Smooth muscle cell of the brain vasculature (primary cell): ENCODE data around the gene ITGA2.

ENCODE experiments used
- DNase-seq: peaks from one replicate; pipeline ENCODE4 v3.0.0-alpha.2; 2012; ENCODE audit warnings: low read depth, low spot score

ITGA2 gene

DNA sequence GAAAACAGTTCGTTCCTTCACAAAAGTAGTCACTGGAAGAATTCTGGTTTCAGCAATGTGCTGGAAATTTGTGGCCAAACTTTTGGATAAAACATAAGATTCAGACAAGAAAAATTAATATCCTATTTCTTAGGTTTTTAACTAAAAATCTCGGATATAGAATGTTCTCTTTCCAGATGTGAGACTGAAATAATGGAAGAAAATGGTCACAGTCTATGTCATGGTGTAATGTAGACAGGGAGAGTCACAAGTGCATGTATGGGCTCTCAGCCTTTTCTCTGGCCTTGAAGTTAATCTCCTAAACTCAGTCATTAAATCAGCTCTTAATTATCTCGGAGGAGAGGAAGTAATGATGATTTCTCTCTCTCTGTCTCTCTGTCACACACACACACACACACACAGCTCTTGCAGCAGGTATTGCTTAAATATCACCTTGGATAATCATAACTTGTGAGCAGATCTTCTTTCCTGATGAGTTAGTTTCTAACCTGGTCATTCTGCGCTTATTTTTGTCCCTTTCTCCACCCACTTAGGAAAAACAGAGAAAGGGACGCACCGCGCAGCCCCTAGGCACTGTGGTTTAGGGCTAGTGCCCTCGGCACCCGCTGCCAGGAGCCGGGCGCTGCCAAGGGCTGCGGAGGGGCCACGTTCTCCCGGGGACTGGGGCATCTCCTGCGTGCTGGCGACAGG is 672 bp upstream of the ITGA2 start:
- DNase-seq = no peak

DNA sequence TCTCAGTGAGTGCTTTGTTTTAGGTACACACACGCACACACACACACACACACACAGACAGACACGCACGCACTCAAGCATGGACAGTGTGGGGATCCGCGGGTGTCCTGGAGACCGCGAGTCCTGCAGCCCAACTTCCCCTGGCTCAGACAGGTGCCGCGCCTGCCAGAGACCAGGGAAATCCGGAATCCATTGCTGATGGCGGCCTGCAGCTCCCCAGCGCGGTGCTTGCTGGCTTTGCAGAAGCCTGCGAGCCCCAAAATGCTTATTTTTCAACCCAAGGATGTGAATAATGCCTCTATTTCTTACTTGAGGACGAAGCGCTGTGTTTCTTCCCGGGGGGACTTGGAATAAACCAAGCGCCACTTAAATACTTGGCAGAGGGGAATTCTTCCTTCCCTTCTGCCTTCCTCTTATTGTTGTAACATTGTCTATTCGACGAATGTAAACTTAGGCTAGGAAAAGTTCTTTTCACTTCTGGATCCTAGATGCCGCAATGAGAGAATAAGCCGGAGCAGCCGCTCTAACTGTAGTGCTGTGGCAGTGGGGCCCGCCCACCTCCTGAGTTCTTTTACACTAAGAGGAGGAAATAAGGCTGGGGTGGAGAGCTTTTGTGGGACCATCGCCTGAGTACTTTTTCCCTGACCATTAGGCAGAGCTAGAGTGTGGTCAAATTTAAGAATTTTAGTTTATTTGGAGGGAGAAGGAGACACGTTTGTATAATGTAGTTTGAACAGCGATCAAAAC is 802 bp downstream of the ITGA2 start:
- no peak for DNase-seq

GRCh38 chr5:52990528-52990925 is 1.4 kb downstream of the ITGA2 start:
- DNase-seq = no peak

- DNase-seq = no peak
These were observed 4.2 kb downstream of the ITGA2 start for GRCh38 chr5:52993367-52993766.

- DNase-seq = no peak
These were observed 5.1 kb downstream of the ITGA2 start for GRCh38 chr5:52994266-52994665.

DNA sequence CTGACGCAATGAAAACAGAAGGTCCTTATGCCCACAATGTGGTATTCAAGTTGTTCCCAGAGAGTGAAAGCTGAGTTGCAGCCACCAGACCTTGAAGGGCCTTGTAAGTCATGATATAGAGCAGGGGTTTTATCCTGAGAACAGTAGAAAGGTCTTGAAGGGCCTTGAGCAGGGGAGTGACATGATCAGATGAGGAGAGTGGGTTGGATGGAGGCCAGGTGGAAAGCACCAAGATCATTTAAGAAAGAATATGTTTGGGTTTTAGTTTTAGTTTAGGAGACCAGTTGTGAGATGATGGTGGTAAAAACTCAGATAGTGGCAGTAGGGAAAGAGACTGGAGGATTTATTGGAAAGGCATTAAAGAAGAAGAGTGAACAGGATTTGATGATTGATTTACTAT is 5.9 kb downstream of the ITGA2 start:
- DNase-seq = no peak

- no peak for DNase-seq
These were observed 6.8 kb downstream of the ITGA2 start for GRCh38 chr5:52995914-52996313.

DNA sequence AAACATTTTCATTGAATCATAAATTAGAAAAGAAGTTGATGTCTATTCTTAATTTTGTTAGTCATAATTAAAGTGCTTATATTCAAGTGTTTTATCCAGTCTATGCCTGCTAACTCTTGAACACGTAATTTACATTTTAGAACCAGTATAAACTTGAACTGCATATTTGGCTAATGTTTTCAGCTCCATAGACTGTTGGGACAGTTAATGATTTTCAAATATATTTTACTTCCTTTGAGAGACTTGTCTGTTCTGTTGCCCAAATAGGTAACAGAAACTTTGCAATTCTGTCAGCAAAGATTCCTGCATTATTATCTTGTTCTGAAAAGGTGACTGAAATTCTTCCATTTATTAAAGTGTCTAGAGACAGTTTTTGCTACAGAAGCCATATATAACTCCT is 7.8 kb downstream of the ITGA2 start:
- DNase-seq = no peak

DNA sequence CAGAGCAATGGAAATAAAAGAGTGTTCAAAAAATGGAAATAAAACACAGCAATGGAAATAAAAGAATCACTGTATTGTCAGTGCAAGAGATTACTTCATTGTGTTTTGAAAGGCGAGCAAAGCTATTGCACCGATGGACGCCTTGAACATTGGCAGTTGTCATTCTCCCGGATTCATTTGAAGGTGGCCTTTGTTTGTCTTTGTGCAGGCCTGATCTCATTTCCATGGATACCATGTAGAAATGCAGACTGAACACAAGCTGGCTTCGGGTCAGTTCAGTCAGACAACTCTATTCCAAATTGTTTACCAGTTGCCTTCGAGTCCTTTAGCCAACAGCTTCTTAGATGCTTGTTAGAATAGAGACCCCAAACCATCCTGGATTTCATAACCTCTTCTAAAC is 8.3 kb downstream of the ITGA2 start:
- no peak for DNase-seq

GRCh38 chr5:52998552-52999313 is 9.6 kb downstream of the ITGA2 start:
- DNase-seq = no peak

- DNase-seq = no peak
These were observed 10.3 kb downstream of the ITGA2 start for GRCh38 chr5:52999344-52999949.

DNA sequence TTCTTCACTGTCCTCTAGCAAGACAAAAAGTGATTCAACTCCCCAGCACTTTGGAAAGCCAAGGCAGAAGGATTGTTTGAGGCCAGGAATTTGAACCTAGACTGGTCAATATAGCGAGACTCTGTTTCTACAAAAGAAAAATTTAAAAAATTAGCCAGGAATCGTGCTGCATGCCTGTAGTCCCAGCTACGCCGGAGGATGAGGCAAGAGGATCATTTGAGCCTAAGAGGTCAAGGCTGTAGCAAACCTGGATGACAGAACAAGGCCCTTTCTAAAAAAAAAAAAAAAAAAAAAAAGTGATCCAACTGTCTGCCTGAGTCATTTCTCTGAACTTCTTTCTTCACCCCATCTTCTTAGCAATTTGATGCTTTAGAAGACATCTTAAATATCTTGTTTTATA is 12.4 kb downstream of the ITGA2 start:
- no peak for DNase-seq

GRCh38 chr5:53002491-53002890 is 13.3 kb downstream of the ITGA2 start:
- DNase-seq = no peak

GRCh38 chr5:53003144-53003543 is 14.0 kb downstream of the ITGA2 start:
- DNase-seq = no peak

DNA sequence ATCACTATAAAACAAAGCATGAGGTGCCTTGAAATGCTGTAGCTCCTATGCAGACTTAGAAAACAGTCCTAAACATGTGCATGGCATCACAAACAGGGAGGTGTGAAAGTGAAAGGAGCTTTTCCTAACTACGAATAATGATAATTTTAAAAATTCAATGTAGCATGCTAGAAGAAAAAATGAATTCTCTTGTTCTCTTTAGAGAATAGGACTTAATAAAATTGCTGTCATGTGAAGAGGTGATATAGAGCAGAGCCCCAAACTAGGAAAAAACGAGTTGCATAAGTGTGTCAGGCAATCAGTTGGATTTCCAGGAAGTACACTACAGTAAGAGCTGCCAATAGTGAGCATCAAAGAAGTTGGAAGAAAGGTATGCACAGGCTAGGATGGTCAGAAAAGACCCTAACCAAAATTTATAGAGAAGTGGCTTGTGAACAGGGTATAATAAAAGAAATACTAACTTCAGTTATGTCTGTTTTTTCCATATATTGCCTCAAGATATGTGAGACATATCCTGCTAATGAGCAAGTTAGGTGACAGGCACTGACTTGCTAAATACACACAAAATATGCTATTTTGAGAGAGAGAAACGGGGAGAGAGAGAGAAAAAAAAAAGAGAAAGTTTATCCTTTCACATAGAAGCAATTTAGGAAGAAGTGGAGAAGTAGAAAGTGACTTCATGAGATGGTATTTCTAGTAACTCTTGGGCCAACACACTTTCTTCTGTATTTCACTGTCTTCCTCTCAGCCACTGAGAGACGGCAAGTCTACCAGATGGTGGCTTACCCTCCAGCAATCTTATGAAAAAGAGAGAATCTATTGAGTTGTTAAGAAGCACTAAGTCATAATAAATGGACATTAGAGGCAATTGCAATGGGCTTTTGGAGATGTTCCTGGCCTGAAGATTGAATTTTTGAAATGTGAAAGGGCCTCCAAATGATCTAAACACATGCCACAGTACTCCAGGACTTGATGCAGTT is 18.0 kb downstream of the ITGA2 start:
- DNase-seq = no peak

DNA sequence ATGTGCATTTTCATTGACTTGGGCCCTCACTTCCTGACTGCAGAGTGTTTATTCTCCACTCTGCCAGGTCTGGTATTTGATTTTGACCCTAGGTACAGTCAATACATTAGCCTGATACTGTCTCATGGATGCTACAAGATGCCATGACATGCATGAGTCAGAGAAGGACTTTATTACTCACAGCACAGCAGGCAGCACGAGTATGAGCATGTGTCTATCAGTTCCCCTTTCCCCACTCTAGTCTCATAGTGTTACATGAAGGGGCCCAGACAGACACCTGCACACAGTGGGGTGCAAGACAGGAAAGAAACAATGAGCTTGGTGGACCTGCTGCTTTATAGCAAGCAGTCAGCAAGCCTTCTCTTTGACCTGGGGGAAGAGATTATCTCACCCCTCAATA is 19.6 kb downstream of the ITGA2 start:
- no peak for DNase-seq

DNA sequence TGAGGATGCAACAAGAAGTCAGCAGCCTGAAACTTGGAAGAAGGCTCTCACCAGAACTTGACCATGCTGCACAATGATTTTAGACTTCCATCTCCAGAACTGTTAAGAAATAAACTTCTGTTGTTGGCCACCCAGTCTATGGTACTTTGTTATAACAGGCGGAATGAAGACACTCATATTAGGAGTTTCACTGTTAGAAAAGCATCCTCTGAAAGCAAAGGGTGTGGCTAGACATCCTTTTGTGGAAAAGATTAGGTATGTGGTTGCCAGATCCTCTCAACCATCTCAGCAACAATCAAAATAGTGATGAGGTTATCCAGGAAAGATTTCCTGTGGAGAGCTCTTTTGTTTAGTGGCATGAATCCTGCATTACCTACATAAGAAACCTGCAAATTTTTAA is 20.7 kb downstream of the ITGA2 start:
- no peak for DNase-seq

DNA sequence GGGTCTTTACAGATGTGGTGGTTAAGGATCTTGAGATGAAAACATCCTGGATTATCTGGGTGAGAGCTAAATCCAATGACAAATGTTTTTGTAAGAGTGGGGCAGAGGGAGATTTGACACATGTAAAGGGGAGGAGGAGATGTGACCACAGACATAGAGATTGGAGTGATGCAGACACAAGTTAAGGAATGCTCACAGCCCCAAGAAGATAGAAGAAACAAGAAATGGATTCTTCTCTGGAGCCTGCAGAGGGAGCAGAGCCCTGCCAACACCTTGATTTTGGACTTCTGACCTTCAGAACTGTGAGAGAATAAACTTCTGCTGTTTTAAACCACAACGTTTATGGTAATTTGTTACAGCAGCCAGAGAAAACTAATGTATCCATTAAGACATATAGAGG is 21.7 kb downstream of the ITGA2 start:
- DNase-seq = no peak

- no peak for DNase-seq
These were observed 22.1 kb downstream of the ITGA2 start for GRCh38 chr5:53011233-53011632.

DNA sequence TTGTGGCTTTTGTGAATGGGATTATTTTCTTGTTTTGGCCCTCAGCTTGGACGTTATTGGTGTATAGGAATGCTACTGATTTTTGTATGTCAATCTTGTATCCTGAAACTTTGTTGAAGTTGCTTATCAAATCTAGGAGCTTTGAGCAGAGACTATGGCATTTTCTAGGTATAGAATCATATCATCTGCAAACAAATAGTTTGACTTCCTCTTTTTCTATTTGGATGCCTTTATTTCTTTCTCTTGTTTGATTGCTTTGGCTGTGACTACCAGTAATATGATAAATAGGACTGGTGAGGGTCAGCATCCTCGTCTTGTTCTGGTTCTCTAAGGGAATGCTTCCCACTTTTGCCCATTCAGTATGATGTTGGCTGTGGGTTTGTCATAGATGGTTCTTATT is 24.7 kb downstream of the ITGA2 start:
- no peak for DNase-seq

DNA sequence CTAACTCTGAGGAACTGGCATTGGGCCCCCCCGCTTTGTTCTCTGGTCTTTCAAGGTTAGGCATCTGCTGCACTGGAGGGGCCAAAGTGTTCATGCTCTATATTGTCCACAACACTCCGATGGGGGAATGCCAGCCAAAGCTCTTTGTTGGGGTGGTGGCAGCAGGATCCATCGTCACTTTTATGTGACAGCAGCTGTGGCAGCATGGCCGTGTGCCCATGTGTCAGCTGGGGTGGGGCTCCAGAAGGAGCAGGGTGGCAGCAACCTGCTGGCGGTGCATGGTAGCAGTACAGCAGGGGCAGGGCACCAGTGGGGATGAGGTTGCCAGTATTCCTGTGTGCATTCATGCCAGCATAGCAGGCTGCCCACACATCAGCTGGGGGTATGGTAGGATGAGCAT is 28.2 kb downstream of the ITGA2 start:
- no peak for DNase-seq
